Activated naive CD8-positive, alpha-beta T cell treated with anti-CD3 and anti-CD28 coated beads, Interleukin-2, amount 50 U/mL, for 16 hours (primary cell): Measurements from ENCODE around the gene RIPK3.
"Not testable (repeated sequence)": the region's sequence is repeated elsewhere in the genome, so short reads cannot be mapped to it uniquely, and the experiment has no call there.

Experiments used
- DNase-seq: peaks from one replicate; pipeline ENCODE4 v3.0.0-alpha.2; 2020; ENCODE audit warnings: low read depth, low spot score

The RIPK3 gene

GRCh38 chr14:24369907-24370687, 30.3 kb upstream of the RIPK3 start:
- DNase-seq = no peak

- no peak for DNase-seq
Observed at GRCh38 chr14:24369463-24369862, 29.7 kb upstream of the RIPK3 start.

DNA sequence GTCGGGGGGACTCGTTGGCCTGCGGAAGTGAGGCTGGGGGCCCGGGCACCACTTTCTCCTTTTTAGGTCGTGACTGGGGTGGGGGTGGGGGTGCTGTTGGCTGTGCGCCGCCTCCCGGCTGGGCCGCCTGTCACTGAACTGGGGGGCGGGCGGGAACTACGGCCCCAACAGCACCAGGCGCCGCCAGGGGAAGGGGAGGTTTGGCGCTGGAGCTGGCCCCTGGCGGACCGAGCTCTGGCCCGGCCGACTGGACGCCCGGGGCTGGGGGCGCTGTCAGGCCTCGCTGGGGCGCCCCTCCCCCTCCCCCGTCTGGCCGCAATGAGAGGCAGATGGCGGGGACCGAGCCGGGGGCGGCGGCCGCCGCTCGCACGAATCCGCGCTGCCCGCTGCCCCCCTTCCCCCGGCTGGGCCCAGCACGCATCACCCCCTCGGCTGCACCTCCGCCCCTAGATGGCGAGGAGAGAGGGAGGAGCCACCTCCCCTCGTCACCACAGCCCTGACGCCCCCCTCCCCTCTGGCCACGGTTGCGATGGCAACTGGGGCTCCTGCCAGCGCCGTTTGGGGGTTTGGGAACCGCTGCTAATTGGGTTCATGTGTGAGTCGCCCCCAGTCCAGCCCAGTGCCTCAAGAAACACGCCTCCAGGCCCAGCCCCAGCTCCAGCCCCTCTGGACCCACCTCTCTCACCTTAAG, 28.9 kb upstream of the RIPK3 start:
- no peak for DNase-seq

DNA sequence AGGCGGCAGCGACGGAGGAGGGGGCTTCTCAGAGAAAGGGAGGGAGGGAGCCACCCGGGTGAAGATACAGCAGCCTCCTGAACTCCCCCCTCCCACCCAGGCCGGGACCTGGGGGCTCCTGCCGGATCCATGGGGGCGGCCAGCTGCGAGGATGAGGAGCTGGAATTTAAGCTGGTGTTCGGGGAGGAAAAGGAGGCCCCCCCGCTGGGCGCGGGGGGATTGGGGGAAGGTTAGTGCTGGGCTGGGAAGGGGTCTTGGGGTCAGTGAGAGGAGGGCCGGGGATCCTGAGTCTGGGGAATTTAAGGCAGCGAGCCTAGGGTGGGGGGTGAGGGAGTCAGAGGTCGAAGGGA, 28.4 kb upstream of the RIPK3 start:
- no peak for DNase-seq

- DNase-seq = no peak
Observed at GRCh38 chr14:24367514-24368211, 27.9 kb upstream of the RIPK3 start, which contains the start of gene NFATC4. Gene NFATC4 (plus strand): TSS chr14:24368184. CDS start chr14:24368341, 157 bp downstream.

DNA sequence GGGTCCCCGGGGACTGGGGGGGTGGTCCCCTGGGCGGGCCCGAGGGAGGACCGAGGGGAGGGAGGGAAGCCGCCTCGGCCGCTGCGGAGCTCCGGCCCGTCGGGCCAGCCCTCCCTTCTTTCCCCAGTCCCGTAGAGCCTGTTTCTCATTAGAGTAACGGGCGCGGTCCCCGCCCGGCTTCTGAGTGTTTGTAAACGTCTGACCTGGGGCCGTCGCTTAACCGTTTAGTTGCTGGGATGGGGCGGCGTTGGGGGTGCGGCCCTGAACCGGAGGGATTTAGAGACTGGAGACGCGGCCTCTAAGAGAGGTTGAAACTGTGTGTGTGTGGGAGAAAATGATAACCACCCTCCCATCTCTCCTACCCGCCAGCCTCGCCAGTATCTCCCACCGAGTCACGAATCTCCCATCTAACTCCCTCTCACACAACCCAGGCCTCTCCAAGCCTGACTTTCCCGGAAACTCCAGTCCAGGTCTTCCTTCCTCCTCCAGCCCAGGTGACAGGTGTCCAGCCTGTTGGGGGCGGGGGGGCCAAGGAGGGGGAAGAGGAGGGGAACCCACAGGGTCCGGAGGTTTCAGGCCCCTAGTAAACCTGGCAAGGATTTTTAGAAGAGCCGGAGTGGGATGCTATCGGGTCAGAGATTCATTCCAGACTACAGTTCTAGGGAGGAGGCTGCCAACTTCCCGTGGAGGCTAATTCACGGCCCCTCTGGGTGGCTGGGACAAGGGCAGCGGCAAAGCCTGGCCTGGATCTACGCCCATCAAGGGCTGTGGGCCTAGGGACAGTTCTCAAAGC, 27.1 kb upstream of the RIPK3 start:
- no peak for DNase-seq

- DNase-seq = no peak
Observed at GRCh38 chr14:24366413-24366720, 26.6 kb upstream of the RIPK3 start.

GRCh38 chr14:24365600-24366412, 26.0 kb upstream of the RIPK3 start:
- DNase-seq = peak; percentile 40

DNA sequence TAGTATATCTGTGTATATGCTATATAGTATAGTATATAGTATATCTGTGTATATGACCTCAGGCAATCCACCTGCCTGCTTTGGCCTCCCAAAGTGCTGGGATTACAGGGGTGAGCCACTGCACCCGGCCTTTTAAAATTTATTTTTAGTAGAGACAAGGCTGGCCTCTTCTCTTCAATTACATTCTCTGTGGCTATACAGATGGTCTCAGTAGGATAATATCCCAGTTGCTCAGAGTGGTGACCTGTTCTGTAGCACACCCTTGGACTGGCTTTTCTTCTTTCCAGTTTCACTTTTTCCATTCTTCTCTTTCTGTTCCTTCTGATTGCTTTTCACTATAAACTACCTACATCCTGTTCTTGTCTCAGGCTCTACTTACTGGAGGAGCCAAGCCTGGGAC, 25.1 kb upstream of the RIPK3 start:
- no peak for DNase-seq

DNA sequence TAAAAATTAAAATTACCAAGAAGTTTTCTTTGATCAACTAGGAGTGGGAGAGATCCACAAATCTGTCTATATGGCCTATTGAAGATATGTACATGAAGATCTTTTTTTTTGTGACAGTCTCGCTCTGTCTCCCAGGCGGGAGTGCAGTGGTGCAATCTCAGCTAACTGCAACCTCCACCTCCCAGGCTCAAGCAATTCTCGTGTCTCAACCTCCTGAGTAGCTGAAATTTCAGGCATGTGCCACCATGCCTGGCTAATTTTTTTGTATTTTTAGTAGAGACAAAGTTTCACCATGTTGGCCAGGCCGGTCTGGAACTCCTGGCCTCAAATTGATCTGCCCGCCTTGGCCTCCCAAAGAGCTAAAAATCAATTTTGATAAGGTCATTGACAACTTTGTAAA, 23.6 kb upstream of the RIPK3 start:
- no peak for DNase-seq

DNA sequence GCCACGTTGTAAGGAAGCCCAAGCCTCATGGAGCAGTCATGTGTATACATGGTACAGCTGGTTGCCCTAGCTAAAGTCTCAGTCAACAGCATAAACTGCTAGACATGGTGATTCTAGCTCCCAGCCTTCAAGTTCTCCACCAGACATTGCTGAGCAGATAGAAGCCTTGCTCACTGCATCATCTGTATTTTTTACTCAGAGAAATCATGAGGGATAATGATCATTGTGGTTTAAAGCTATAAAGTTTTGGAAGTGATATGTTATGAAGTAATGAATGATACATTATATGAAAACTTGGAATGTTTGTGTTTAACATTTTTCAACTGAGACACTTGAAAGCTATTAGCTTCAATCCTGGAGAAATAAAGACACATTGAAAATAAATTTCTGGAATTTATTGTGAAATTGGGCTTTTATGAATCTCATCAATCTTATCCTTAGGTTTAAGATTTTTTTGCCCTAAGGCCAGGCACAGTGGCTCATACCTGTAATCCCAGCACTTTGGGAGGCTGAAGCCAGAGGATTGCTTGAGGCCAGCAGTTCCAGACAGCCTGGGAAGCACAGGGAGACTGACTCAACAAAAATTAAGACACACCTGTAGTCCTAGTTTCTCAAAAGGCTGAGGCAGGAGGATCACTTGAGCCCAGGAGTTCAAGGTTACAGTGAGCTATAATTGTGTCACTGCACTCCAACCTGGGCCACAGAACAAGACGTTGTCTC, 22.6 kb upstream of the RIPK3 start:
- DNase-seq = no peak

- no peak for DNase-seq
Observed at GRCh38 chr14:24361326-24361725, 21.5 kb upstream of the RIPK3 start.

- no peak for DNase-seq
Observed at GRCh38 chr14:24360281-24360680, 20.5 kb upstream of the RIPK3 start.

GRCh38 chr14:24356208-24356607, 16.4 kb upstream of the RIPK3 start:
- no peak for DNase-seq

DNA sequence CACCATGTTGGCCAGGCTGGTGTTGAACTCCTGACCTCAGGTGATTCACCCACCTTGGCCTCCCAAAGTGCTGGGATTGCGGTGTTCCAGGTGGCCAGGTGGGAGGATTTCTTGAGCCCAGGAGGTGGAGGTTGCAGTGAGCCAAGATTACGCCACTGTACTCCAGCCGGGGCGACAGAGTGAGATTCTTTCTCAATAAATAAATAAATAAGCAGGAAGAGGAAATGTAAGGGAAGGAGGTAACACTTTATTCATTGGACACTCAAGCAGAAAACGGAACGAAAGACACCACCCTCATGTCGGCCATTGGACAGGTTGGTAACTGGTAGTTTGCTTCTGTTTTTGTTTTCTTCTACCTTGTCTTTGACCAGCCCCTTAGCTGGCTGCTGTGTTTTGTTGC, 15.2 kb upstream of the RIPK3 start:
- DNase-seq = no peak

DNA sequence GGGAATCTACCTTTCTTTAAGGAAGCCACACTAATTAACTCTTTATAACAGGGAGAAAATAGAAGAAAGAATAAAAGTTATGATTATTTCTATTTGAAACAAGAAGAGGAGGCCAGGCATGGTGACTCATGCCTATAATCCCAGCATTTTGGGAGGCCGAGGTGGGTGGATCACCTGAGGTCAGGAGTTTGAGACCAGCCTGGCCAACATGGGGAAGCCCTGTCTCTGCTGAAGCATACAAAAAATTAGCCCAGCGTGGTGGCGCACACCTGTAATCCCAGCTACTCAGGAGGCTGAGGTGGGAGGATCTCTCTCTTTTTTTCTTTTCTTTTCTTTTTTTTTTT, 14.7 kb upstream of the RIPK3 start:
- DNase-seq = not testable (repeated sequence)

GRCh38 chr14:24353559-24354481, 14.0 kb upstream of the RIPK3 start:
- DNase-seq = no peak

GRCh38 chr14:24351517-24351916, 11.7 kb upstream of the RIPK3 start:
- DNase-seq = no peak

DNA sequence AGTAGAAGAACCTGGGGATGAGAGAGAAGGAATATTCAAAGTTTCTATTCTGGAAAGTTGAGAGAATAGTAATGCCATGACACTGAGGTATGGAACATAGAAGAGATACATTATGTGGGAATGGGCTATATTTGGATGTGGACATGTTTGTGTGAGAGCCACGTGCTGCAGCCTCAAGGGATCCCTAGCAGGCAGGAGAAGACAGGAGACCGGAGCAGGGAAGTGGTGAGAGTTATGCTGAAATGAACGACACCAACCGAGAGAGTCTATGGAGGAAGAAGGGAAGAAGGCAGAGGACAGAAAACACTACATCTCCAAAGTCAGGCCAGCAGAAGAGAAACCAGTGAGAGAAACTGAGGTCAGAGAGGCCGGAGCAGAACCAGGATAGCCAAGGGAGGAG, 10.0 kb upstream of the RIPK3 start:
- no peak for DNase-seq

- DNase-seq = no peak
Observed at GRCh38 chr14:24348186-24348585, 8.4 kb upstream of the RIPK3 start.
